Measurements from ENCODE around the gene FOXI2.
A peak's percentile ranks its signal among the peaks of the same experiment; 100 is the strongest.

FOXI2 gene

DNA sequence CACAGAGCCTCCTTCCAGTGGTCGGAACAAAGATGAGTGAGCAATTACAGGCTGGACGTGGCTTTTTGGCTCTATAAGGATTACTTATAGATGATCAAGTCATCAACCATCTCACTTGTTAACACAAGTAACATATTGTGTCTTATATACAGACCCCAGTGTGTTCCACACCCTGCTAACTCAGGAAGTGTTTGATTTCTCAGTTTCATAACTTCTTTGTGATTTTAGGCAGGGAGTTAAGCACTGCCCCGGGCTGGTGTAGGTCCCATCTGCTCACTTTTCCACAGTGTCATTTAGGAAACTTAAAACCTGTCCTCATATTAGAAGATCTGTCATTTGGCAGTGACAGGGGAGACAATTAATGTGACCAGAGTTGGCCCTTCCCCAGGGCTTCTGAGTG is 6.2 kb downstream of the FOXI2 start:
- no peak for DNase-seq (ENCODE audit: low spot score)

DNA sequence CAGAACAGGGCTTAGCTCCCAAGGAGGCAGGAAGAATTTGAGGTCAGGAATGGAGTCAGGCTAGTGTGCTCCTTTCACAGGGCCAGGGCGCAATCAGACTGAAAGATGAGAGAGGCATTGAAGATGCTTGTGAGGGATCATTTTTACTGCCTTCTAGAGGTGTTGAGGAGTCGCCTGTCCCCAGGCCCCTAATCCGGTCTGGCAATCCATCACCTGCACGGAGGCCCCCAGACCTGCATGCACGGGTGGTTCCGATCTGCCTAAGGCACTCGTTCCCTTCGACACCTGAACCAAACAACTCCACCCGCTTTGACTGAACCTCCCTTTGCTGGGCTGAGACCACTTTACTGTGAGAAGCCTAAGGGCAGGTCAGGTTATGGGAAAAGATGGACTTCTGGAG is 8.0 kb downstream of the FOXI2 start:
- no peak for DNase-seq (ENCODE audit: low spot score)

DNA sequence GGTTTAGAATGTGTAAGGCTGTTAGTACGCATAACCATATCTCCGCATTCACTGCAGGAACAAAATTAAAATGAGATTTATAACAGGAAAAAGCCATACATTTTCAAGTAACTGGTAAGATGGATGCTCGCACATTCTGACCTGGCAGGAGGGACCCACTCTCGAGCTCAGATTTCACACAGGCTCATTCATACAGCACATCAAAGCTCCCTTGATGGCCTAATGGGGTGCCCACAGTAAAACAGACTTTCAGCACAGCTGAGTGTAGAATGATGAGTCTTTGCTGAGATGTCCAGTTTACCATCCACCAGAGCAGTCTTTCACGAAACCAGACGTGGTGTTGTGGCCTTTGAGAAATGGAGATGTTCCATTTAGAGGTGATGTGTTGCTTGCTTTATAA is 8.9 kb downstream of the FOXI2 start:
- no peak for DNase-seq (ENCODE audit: low spot score)

DNA sequence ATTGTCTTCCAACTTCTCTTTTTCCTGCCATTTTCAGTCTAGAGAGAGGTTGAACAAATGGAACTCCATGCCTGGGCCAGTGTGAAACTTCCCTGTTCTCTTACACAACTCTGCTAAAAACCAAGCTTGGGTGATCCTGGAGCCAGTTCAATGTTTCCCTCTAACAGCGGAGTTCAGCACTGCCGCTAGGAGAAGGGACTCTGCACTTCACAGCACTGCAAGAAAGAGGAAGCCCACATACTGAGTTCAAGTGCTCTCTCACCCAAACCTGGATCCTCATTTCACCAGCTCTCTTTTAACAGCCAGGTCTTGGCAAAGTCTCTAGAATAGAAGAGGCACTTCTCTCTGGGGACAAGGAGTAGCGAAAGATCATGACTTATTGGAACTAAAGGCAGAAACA is 18.8 kb downstream of the FOXI2 start:
- peak; percentile 49 for DNase-seq (ENCODE audit: low spot score)

DNA sequence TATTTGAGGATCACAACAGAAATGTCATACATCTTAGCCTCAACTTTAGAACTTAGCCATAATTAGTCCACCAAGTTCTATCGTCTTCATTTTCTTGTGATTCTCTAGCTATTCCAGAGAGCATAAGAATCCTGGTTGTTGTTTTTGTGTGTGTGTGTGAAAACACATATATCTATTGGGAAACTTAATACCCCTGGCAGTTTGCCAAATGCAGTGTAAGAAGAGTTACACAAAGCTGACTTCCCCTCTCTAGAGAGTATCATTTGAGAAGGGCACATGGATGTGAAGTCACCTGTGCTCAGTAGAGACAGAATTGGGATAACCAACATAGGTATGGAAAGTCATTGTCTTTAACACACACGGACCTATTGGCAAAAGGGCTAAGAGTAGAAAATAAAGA is 19.3 kb downstream of the FOXI2 start:
- no peak for DNase-seq (ENCODE audit: low spot score)

DNA sequence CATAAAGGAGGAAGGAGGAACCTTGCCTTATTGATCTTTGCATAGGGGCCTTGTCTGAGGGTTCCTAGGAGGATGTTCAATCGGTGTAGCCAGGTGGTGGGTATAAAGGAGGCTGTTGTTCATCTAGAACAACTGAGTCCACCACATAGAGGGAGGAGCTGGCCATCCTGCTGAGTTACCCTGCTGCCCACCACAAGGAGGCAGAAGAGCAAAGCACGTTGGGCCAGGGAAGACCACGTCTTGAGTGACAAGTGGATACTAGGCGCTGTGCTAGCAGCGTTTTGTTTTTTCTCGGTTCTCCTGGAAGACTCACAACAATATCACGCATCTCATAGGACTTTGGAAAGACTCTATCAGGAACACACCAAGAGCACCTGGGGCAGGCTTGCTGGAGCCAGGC is 20.0 kb downstream of the FOXI2 start:
- DNase-seq (ENCODE audit: low spot score): no peak

DNA sequence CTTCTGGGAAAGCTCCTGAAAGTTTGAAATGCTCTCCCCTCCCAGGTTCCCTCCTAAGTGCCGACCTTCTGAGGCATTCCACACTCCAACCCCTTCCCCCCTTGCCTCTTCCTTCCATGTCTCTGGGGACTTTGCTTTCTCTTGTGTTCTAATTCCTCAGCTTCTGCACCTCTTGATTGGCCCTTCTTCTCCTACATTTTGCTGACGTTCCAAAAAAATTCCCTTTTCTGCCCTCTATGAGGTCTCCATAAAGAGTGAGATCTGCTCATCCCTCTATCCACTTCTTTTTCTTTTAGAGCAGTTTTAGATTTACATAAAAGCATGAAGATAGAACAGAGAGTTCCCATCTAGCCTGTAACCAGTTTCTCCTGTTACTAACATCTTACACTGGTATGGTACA is 22.3 kb downstream of the FOXI2 start:
- DNase-seq (ENCODE audit: low spot score): no peak

DNA sequence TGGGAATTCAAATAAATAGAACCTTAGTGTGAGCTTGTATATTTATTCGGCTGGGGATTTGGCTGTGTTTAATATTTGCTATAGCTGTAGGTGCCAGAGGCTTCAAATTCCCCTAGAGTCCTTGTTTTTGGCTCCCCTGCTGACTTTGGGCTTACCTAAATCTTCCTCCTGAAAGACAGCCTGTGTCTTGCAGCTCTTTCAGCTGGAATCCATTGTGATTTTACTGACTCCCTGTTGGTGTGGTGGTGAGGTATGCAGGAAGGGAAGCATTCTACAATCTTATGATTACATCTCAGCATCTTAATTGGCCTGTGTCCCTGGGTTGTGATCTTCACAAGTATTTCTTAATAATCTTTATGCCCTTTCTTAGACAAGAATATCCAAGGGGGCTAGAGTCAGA is 25.9 kb downstream of the FOXI2 start:
- no peak for DNase-seq (ENCODE audit: low spot score)

DNA sequence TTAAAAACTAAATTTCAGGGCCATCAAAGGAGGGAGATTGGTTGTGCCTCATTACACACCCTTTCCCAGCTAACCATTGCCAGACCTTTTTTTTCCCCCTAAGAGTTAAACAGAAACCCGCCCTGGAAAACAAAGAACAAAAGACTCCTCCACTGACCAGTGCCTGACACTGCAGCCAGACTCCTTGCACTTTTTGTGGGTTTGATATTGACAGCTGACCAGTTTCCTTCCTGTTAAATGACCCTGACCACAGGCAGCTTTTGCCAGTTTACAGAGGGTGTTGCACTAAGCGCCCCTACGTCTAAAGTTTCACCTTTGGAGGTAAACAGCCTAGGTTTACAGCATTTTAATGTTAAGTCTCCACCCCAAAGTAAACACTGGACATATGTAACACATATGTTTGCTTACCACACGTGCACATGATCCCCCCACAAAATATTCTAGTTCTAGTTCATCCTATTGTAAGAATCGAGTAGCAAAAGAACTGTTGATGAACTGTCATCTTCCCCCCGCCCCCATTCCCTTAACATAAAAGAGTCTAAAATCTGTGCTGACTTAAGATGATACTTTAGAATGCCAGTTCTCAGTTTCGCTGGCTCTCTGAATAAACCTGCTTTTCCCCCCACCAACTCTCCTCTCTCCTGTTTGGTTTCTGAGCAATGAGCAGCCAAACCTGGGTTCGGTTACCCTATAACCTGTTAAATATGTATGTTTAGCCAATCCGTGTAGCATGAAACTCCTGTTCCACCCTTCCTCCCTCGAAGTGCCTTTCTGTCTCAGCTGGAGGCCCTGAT is 38.0 kb downstream of the FOXI2 start:
- DNase-seq (ENCODE audit: low spot score): no peak

DNA sequence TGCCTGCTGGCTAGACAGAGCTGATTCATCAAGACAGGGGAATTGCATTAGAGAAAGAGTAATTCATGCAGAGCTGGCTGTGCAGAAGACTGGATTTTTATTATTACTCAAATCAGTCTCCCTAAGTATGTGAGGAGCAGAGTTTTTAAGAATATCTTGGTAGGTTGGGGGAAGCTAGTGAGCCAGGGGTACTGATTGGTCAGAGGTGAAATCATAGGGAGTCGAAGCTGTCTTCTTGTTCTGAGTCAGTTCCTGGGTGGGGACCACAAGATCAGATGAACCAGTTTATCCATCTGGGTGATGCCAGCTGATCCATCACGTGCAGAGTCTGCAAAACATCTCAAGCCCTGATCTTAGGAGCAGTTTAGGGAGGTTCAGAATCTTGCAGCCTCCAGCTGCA is 39.8 kb downstream of the FOXI2 start:
- no peak for DNase-seq (ENCODE audit: low spot score)

DNA sequence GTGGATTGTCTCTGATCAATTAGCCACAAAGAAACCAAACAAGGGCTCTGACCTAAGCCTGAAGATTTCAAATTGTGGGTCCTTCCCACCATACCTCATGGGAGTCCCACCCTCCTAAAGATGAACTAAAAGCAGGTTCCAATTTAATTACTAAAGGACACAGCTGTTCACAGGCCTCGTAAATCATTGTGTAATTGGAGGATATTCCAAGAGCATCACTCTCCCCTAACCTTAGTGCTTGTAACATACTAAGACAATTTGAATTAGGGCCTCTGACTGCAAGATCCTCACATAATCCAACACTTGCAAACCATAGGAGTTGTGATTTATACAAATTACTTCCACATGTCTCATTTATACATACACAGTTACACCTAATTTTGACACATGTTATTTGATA is 44.4 kb downstream of the FOXI2 start:
- no peak for DNase-seq (ENCODE audit: low spot score)

DNA sequence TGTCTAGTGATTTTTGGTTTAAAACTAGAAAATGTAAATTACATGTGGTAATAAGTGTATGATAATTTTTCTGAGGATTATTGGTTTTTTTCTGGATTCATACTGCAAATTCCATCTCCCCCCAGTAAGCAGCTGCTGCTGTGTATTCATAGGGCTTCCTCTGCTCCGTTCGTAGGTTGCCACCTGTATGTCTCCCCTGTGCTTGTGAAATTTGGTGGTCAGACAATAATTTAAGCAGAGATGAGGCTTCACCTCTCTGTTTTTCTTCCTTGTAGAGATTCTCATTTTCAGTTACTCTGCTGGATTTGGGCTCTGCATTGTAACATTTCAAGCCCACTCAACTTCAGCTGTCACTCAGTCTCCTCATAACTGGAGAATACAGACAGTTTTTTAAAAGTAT is 50.9 kb downstream of the FOXI2 start:
- DNase-seq (ENCODE audit: low spot score): no peak

DNA sequence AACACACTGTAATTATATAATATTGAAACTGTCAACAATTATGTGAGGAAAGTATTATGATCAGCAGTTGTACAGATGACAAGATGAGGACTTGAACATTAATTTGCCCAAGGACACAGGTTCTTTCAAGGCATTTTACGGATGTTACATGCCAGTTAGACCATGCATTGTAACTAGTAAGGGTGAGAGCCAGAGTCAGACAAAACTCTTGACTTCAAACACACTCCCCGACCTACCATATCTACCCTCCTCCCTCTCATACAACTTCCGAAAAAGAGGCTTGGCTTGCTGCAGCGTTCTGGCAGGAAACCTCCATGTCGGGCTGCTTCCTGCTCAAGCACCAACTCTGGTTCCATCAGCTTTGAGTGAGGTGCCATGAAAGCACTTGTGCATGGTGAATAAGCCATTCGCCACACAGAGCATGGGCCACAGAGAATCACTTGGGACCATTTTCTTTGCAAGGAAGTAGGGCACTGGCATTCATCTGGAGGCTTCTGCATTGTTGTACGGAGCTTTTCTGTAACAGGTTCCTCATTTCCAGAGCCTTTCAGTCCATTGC is 53.2 kb downstream of the FOXI2 start:
- no peak for DNase-seq (ENCODE audit: low spot score)
